Stomach (tissue), 9 donors: Measurements from ENCODE around the gene S100P. TPM values are rescaled to one million over a fixed set of nuclear protein-coding genes. Genes with fewer than 3 reads are reported as not detected.

ENCODE experiments used
- DNase-seq, 2 donors: peaks; one replicate each; pipeline versions ENCODE4 v3.0.0 to v3.0.0-alpha.2; 2013 to 2019
- H3K27ac ChIP-seq, 5 donors: fragments of 200-600 bp in 4 of 5; sonication (generic) in 4 of 5; one replicate each; pipeline ENCODE4 v1.5.1; 2013 to 2019; ENCODE audit warnings: mild to moderate bottlenecking in 1 of 5, moderate library complexity in 1 of 5
- H3K27me3 ChIP-seq, 3 donors: fragments of 200-600 bp; sonication (generic); one replicate each; pipeline ENCODE4 v1.5.1; 2017 to 2019; ENCODE audit warnings: mixed run types in 1 of 3
- H3K36me3 ChIP-seq, 4 donors: fragments of 200-600 bp; sonication (generic); 1 replicate in 3 of 4; 2 replicates in 1 of 4; pipeline ENCODE4 v1.5.1; 2016 to 2019
- H3K4me1 ChIP-seq, 4 donors: fragments of 200-600 bp; sonication (generic); one replicate each; pipeline ENCODE4 v1.5.1; 2016 to 2019
- H3K4me3 ChIP-seq, 4 donors: fragments of 200-600 bp; sonication (generic) in 3 of 4; one replicate each; pipeline ENCODE4 v1.5.1; 2016 to 2019; ENCODE audit warnings: mild to moderate bottlenecking in 1 of 4
- H3K9me3 ChIP-seq, 4 donors: fragments of 200-600 bp; sonication (generic); one replicate each; pipeline ENCODE4 v1.5.1; 2016 to 2019
- EP300 ChIP-seq: sonication (generic); formaldehyde crosslinking; IDR thresholded peaks from one replicate; pipeline ENCODE4 v1.6.1; 2017; ENCODE audit warnings: antibody characterized with exemption
- POLR2A ChIP-seq, 4 donors: fragments of 450-650 bp; IDR thresholded peaks; one replicate each; pipeline ENCODE4 v1.6.1; 2016; ENCODE audit warnings: antibody characterized with exemption in 4 of 4, control low read depth in 2 of 4, mild to moderate bottlenecking in 1 of 4, moderate library complexity in 1 of 4
- POLR2AphosphoS5 ChIP-seq, 3 donors: sonication (generic); formaldehyde crosslinking; IDR thresholded peaks; one replicate each; pipeline ENCODE4 v1.6.1; 2016; ENCODE audit warnings: antibody characterized with exemption in 3 of 3
- WGBS, 5 donors: extraction: QIAGEN DNeasy Blood & Tissue Kit in 3 of 5; methylation state at CpG; one replicate each; pipeline versions ENCODE4 v1.1.5 to v1.1.7; 2013 to 2018; 5-methylcytosine and 5-hydroxymethylcytosine counted together
- intact Hi-C: fragments of 100-400 bp; cut with DNase I; formaldehyde crosslinking; loops from one replicate; pipeline ENCODE4 v1.15.1; 2023; ENCODE audit warnings: low total_unique reads
- polyA plus RNA-seq, 3 donors: library from polyadenylated mRNA; stranded (reverse); fragments of 200-250 nt; gene quantifications; one replicate each; pipeline ENCODE4 v1.2.3, GENCODE V29; 2013
- total RNA-seq, 5 donors: library from RNA; depleted of rRNA; stranded (reverse); fragments of >200 nt; gene quantifications; one replicate each; pipeline versions ENCODE4 v1.1.0 to v1.2.3, GENCODE V29; 2014 to 2016
- TF ChIP-seq, protein P1 (sequence below), 7 experiments: fragments of 450-650 bp in 4 of 7; fragments of 200-600 bp in 3 of 7; sonication (generic) in 3 of 7; IDR thresholded peaks; one replicate each; pipeline ENCODE4 v1.5.1; 2016 to 2019; ENCODE audit warnings: antibody characterized with exemption in 7 of 7, control low read depth in 2 of 7, mild to moderate bottlenecking in 1 of 7
- donor health status: healthy with polysubstance abuse.
- donor health status: Bipolar disorder and iron deficiency.
- donor health status: healthy.

The S100P gene
- total and polyA plus RNA-seq, 8 donors: 3.1 to 2,173 (median 142) TPM; not detected in 1

DNA sequence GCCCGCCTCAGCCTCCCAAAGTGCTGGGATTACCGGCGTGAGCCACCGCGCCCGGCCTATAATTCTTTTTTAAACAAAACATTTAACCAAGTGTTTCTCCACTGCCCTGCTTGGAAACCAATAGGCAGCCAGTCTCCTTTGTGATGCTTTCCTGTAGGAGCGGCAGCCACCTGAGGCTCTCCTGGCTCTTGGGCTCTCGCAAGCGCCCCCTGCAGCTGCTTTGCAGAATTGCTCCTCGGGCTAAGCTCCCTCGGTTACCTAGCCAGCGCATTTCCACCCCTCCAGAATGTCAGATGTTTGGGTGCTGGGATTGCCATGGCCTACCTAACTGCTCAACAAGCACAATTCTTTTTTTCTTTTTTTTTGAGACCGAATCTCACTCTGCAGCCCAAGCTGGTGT is 7.7 kb downstream of the S100P start:
- Histone ChIP-seq H3K4me3 (no peak overlapping the region), H3K27me3 (no peaks in the 10 kb centered on the region), H3K9me3 (no peaks in the 10 kb centered on the region), H3K27ac (no peak overlapping the region), H3K36me3 (peaks cover 0 to 38% (median 29%) of the 10 kb centered on the region in 4 donors), H3K4me1 (peaks cover 14 to 43% (median 32%) of the 10 kb centered on the region in 4 donors)
- WGBS, 5 donors: 81 to 88% (median 85%) methylated on average over 13 of the region's 13 CpGs
- intact Hi-C loops: no loop called here
- DNase-seq: peak in 1 of 2 donors; percentile 28
- TF ChIP-seq EP300: no peak
- TF ChIP-seq, protein P1, sequence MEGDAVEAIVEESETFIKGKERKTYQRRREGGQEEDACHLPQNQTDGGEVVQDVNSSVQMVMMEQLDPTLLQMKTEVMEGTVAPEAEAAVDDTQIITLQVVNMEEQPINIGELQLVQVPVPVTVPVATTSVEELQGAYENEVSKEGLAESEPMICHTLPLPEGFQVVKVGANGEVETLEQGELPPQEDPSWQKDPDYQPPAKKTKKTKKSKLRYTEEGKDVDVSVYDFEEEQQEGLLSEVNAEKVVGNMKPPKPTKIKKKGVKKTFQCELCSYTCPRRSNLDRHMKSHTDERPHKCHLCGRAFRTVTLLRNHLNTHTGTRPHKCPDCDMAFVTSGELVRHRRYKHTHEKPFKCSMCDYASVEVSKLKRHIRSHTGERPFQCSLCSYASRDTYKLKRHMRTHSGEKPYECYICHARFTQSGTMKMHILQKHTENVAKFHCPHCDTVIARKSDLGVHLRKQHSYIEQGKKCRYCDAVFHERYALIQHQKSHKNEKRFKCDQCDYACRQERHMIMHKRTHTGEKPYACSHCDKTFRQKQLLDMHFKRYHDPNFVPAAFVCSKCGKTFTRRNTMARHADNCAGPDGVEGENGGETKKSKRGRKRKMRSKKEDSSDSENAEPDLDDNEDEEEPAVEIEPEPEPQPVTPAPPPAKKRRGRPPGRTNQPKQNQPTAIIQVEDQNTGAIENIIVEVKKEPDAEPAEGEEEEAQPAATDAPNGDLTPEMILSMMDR (IDR thresholded peaks at IDR 0.05): peak in 1 of 7 experiments; percentile 17

DNA sequence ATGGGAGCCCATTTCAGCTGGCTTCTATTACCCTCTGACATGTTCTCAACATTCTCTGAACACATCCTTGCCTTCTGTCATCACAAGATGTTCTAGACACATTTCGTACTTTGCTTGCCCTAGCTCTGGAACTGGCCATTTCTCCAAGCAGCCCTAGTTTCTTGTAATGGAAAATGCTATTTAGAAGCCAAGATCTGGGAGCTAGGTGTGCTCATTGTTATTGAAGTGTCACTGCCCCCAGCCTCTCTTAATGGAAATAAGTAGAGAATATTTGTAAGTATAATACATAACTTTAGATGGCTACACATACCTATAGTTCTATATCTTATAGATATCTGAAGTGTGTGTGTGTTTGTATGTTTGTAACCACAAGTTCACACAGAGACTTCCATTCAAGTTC is 9.1 kb downstream of the S100P start:
- no peak for DNase-seq
- WGBS, 5 donors: 0 to 6% (median 0%) methylated on average over 1 of the region's 1 CpG
- TF ChIP-seq POLR2AphosphoS5 (IDR thresholded peaks at IDR 0.05) (no peak), EP300 (no peak), POLR2A (IDR thresholded peaks at IDR 0.05) (no peak)
- TF ChIP-seq, protein P1 (IDR thresholded peaks at IDR 0.05): no peak
- Histone ChIP-seq H3K27me3 (no peaks in the 10 kb centered on the region), H3K36me3 (peaks cover 0 to 43% (median 35%) of the 10 kb centered on the region in 4 donors), H3K27ac (no peak overlapping the region), H3K9me3 (no peaks in the 10 kb centered on the region), H3K4me1 (peaks cover 22 to 48% (median 38%) of the 10 kb centered on the region in 4 donors), H3K4me3 (no peak overlapping the region)
- intact Hi-C loops: no loop called here

DNA sequence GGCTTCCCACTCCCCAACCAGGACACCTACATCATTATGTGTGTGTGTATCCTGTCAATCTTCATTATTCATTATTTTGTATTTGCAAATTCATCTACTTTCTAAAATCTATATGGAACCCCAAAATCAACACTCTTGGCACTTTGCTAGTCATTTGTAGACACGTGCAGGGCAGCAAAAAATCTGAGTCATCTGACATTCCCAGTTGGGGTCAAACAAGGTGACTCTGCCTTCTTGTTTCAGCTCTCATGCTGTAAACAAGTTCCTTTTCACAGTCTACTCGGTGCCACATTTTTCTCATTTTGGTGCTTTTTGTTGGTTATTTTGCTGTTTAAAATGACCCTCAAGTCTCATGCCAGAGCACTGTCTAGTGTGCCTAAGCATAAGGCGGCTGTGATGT is 10.1 kb downstream of the S100P start:
- 59 to 70% (median 62%) methylated on average over 3 of the region's 3 CpGs for WGBS, 5 donors
- peak in 1 of 2 donors; percentile 36 for DNase-seq
- intact Hi-C loops: no loop called here

DNA sequence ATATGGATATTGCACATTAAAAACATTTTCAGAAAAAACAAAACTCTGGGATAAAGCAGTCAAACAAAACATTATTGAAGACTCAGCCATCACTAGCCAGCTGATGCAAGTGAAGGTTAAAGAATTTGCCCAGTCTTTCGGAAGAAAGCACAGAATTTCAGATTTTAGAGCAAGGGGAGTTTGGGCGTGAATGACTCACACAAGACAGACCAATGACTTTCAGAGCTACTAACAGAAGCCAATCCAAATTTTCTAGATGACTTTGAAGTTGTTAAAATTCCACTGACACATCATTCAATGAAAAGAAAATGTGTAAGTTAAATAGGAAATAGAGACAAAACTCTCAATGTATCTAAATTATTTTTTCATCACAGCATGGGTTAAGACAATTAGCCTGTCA is 12.0 kb downstream of the S100P start:
- peaks cover 37 to 68% (median 55%) of the 10 kb centered on the region in 4 donors for H3K4me1 ChIP-seq
- intact Hi-C loops: no loop called here

More for the DNA sequence above, 10.1 kb downstream of the S100P start:
- Histone ChIP-seq H3K4me3 (no peak overlapping the region), H3K36me3 (peaks cover 0 to 46% (median 35%) of the 10 kb centered on the region in 4 donors), H3K27ac (no peak overlapping the region), H3K27me3 (no peaks in the 10 kb centered on the region), H3K4me1 (peaks cover 32 to 58% (median 47%) of the 10 kb centered on the region in 4 donors), H3K9me3 (no peaks in the 10 kb centered on the region)
- TF ChIP-seq POLR2AphosphoS5 (IDR thresholded peaks at IDR 0.05): no peak
- TF ChIP-seq, protein P1 (IDR thresholded peaks at IDR 0.05): no peak
- no peak for TF ChIP-seq EP300
- no peak for TF ChIP-seq POLR2A (IDR thresholded peaks at IDR 0.05)

More for the DNA sequence above, 12.0 kb downstream of the S100P start:
- 91 to 95% (median 94%) methylated on average over 2 of the region's 2 CpGs for WGBS, 5 donors
- H3K4me3 ChIP-seq: no peak overlapping the region
- no peak overlapping the region for H3K27ac ChIP-seq
- DNase-seq: no peak
- H3K36me3 ChIP-seq: peaks cover 0 to 32% (median 28%) of the 10 kb centered on the region in 4 donors
- no peaks in the 10 kb centered on the region for H3K27me3 ChIP-seq
- no peak for TF ChIP-seq EP300
- no peak for TF ChIP-seq POLR2A (IDR thresholded peaks at IDR 0.05)
- TF ChIP-seq, protein P1 (IDR thresholded peaks at IDR 0.05): no peak
- no peak for TF ChIP-seq POLR2AphosphoS5 (IDR thresholded peaks at IDR 0.05)
- no peaks in the 10 kb centered on the region for H3K9me3 ChIP-seq
